ENCODE data around the gene SETD7.

DNA sequence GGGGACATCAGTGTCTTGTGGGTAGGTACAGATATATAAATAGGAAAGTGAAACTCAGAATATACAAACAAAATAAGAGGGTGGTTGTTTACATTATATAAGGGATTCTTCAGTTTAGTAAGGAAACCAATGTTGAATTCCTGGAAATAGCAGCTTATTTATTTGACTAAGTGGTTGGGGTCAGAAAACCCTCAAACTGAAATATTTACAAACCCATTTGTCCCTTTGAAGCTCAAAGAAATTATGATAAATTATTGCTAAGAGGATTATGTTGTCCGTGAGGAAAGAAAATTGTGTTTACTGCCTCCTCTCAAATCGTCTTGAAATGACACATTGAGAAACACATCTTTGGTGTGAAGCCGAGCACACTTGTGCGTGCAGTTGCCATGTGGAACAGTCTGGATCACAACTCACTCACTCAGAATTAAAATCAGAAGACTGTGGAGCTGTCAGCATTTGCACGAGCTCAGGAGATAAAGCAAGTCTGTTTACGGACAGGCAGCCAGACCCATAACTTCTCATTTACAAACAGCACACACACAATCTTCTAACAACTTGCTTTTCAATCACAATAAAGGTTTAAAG lies 46.8 kb upstream of the SETD7 start:
- TF ChIP-seq, protein P1, sequence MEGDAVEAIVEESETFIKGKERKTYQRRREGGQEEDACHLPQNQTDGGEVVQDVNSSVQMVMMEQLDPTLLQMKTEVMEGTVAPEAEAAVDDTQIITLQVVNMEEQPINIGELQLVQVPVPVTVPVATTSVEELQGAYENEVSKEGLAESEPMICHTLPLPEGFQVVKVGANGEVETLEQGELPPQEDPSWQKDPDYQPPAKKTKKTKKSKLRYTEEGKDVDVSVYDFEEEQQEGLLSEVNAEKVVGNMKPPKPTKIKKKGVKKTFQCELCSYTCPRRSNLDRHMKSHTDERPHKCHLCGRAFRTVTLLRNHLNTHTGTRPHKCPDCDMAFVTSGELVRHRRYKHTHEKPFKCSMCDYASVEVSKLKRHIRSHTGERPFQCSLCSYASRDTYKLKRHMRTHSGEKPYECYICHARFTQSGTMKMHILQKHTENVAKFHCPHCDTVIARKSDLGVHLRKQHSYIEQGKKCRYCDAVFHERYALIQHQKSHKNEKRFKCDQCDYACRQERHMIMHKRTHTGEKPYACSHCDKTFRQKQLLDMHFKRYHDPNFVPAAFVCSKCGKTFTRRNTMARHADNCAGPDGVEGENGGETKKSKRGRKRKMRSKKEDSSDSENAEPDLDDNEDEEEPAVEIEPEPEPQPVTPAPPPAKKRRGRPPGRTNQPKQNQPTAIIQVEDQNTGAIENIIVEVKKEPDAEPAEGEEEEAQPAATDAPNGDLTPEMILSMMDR (IDR thresholded peaks at IDR 0.05) = no peak
- no peak for TF ChIP-seq POLR2A (IDR thresholded peaks at IDR 0.05)
